Thoracic aorta (tissue), 2 donors: ENCODE measurements around the gene PLCB1. TPM values are rescaled to one million over a fixed set of nuclear protein-coding genes. Genes with fewer than 3 reads are reported as not detected.

Experiments used
- ATAC-seq: fragments of 150-250 bp; one replicate; pipeline ENCODE4 v1.8.0; 2017; ENCODE audit warnings: low read depth; ENCODE audit not compliant: insufficient number of reproducible peaks, low FRiP score
- DNase-seq: peaks from one replicate; pipeline ENCODE4 v3.0.0-alpha.2; 2020; ENCODE audit warnings: low spot score
- H3K27ac ChIP-seq, 2 donors: fragments of 200-600 bp; sonication (generic); 1 replicate in 1 of 2; 2 replicates in 1 of 2; pipeline ENCODE4 v1.5.1; 2016; ENCODE audit warnings: mild to moderate bottlenecking in 2 of 2, moderate library complexity in 2 of 2
- H3K27me3 ChIP-seq: fragments of 200-600 bp; sonication (generic); replicated peaks from 2 replicates; pipeline ENCODE4 v1.6.0; 2016; ENCODE audit warnings: mild to moderate bottlenecking; ENCODE audit not compliant: insufficient read depth
- H3K36me3 ChIP-seq: fragments of 200-600 bp; sonication (generic); one replicate; pipeline ENCODE4 v1.5.1; 2016
- H3K4me1 ChIP-seq, 2 donors: fragments of 200-600 bp; sonication (generic); 1 replicate in 1 of 2; 2 replicates in 1 of 2; pipeline versions ENCODE4 v1.5.1 to v1.6.0; 2016; ENCODE audit warnings: low read depth in 2 of 2, mild to moderate bottlenecking in 1 of 2; ENCODE audit not compliant: control insufficient read depth in 1 of 2
- H3K4me3 ChIP-seq: fragments of 200-600 bp; sonication (generic); 2 replicates; pipeline ENCODE4 v1.5.1; 2016; ENCODE audit warnings: mild to moderate bottlenecking
- H3K9me3 ChIP-seq: fragments of 200-600 bp; sonication (generic); 2 replicates; pipeline ENCODE4 v1.5.1; 2016
- CTCF ChIP-seq: fragments of 200-600 bp; sonication (generic); IDR thresholded peaks from one replicate; pipeline ENCODE4 v1.5.1; 2019; ENCODE audit warnings: antibody characterized with exemption
- total RNA-seq, 2 donors: library from RNA; depleted of rRNA; stranded (reverse); fragments of >200 nt; gene quantifications; one replicate each; pipeline versions ENCODE4 v1.1.0 to v1.2.3, GENCODE V29; 2016

The PLCB1 gene
- total RNA-seq, 2 donors from 2014 or later = 10.8 to 16.3 TPM

GRCh38 chr20:8361006-8361652 lies 229.1 kb downstream of the PLCB1 start:
- Histone ChIP-seq H3K27me3 (no peaks in the 10 kb centered on the region), H3K9me3 (no peaks in the 10 kb centered on the region), H3K36me3 (no peaks in the 10 kb centered on the region), H3K27ac (no peak overlapping the region), H3K4me1 (no peaks in the 10 kb centered on the region), H3K4me3 (no peak overlapping the region)
- DNase-seq (no peak), ATAC-seq (no peak)
- no peak for TF ChIP-seq CTCF

DNA sequence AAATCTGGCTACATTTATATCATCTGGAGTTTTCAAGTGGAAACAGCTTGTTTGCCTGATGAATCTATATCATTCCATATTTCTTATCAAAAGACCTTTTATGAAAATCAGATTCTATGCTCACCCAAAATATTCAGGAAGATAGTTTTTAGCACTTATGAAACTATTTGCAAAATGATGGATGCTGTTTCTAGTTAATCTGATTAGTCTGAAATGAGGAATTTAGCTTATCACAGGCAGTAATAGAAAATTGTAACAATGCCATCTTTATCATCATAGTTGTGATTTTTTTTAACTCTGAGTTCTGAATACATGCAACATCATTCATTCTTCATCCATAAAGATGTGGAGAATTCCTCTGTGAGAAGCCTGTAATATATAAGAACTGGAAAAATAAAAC lies 229.7 kb downstream of the PLCB1 start:
- no peak overlapping the region for H3K4me3 ChIP-seq
- no peaks in the 10 kb centered on the region for H3K4me1 ChIP-seq
- no peaks in the 10 kb centered on the region for H3K36me3 ChIP-seq
- no peak for ATAC-seq
- no peaks in the 10 kb centered on the region for H3K9me3 ChIP-seq
- TF ChIP-seq CTCF = no peak
- no peak for DNase-seq
- H3K27ac ChIP-seq = no peak overlapping the region
- H3K27me3 ChIP-seq = no peaks in the 10 kb centered on the region

DNA sequence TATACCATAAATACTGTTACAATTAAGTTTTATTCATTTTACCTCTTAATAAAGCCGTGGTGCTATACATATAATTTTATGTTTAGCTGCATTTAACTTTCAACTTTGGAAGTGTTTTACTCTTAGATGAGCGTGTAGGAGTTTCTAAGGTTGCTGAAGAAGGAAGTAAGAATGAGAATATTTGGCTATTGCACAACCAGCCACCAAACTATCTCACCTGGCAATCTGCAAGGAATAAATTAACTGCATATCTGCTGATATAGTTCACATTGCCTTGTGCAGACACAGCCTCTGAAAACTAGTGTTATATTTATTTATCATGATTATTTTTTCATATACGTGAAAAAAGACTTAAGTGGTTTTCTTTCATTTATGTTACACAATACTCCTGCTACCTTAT lies 230.4 kb downstream of the PLCB1 start:
- Histone ChIP-seq H3K27ac (no peak overlapping the region), H3K9me3 (no peaks in the 10 kb centered on the region), H3K4me3 (no peak overlapping the region), H3K27me3 (no peaks in the 10 kb centered on the region), H3K4me1 (no peaks in the 10 kb centered on the region), H3K36me3 (no peaks in the 10 kb centered on the region)
- TF ChIP-seq CTCF = no peak
- no peak for DNase-seq
- no peak for ATAC-seq

GRCh38 chr20:8363970-8364733 lies 232.1 kb downstream of the PLCB1 start:
- DNase-seq = no peak
- Histone ChIP-seq H3K27me3 (no peaks in the 10 kb centered on the region), H3K4me3 (no peak overlapping the region), H3K27ac (no peak overlapping the region), H3K9me3 (no peaks in the 10 kb centered on the region), H3K4me1 (no peaks in the 10 kb centered on the region), H3K36me3 (no peaks in the 10 kb centered on the region)
- TF ChIP-seq CTCF = no peak
- ATAC-seq = no peak

GRCh38 chr20:8364734-8365078 lies 232.6 kb downstream of the PLCB1 start:
- no peak overlapping the region for H3K4me3 ChIP-seq
- H3K9me3 ChIP-seq = no peaks in the 10 kb centered on the region
- H3K27ac ChIP-seq = no peak overlapping the region
- ATAC-seq = no peak
- no peaks in the 10 kb centered on the region for H3K27me3 ChIP-seq
- TF ChIP-seq CTCF = no peak
- no peaks in the 10 kb centered on the region for H3K36me3 ChIP-seq
- H3K4me1 ChIP-seq = no peaks in the 10 kb centered on the region
- no peak for DNase-seq
